Measurements from ENCODE around the gene CATSPER1. TPM values are rescaled to one million over a fixed set of nuclear protein-coding genes. Genes with fewer than 3 reads are reported as not detected.

The CATSPER1 gene
- total and polyA plus RNA-seq, 2 of the 8 experiments (the other 6 are each of a cell fraction or from before 2014, with no cell fraction given): not detected

GRCh38 chr11:65977621-65978390, 48.5 kb downstream of the CATSPER1 start:
- no peak overlapping the region for H3K4me2 ChIP-seq (ENCODE audit: insufficient read depth in 1 of 2, low read depth in 2 of 2, low read length in 2 of 2)
- H2BK5ac ChIP-seq (ENCODE audit: low read depth, low read length): no peak overlapping the region
- H3K27me3 ChIP-seq (replicated peaks in 1 of 4; ENCODE audit: control insufficient read depth in 3 of 4, extremely low read depth in 1 of 4, insufficient read depth in 3 of 4, low read length in 3 of 4): no peaks in the 10 kb centered on the region
- no peak overlapping the region for H2BK20ac ChIP-seq (ENCODE audit: low read length)
- FAIRE-seq (no peak), DNase-seq (ENCODE audit: low read depth in 1 of 2, low spot score in 2 of 2) (no peak)
- no peak overlapping the region; the same call in 1 of the 2 replicates for H4K8ac ChIP-seq (ENCODE audit: extremely low read depth, insufficient read depth, low read length)
- ChIA-PET POLR2A (ENCODE audit: partially characterized antibody) (interaction anchor here (0.9 to 2.2 kb wide), 7 partner anchors 8 to 98 kb away, joined by 3 to 11 read pairs (median 3); partner anchors contain the start of gene CCDC85B), CTCF (ENCODE audit: partially characterized antibody) (interaction anchor here (1.1 to 18.4 kb wide), 3 partner anchors 10 to 88 kb away, joined by 3 to 281 read pairs (median 8); partner anchors contain the start of genes CCDC85B and FIBP)
- H3K23me2 ChIP-seq (ENCODE audit: low read depth, low read length): no peaks in the 10 kb centered on the region
- no peak overlapping the region for H3K27ac ChIP-seq (ENCODE audit: low read depth, low read length)
- no peak overlapping the region for H2BK12ac ChIP-seq (ENCODE audit: low read depth, low read length)
- H3K36me3 ChIP-seq (ENCODE audit: control insufficient read depth in 2 of 4, insufficient read depth in 4 of 4, low read length in 3 of 4): peaks cover 6 to 25% (median 22%) of the 10 kb centered on the region in 4 experiments; a peak in 7 of 8 replicates
- WGBS, 2 experiments (ENCODE audit: extremely low coverage in 1 of 2, insufficient coverage in 1 of 2, insufficient read length in 1 of 2, insufficient replicate concordance in 2 of 2, low coverage in 1 of 2, low lambda C conversion rate in 2 of 2, missing lambda C conversion rate in 1 of 2): 92% methylated on average over 24 of the region's 29 CpGs; no CpG with 5 or more reads in 1 of the 2 experiments
- H3K4me3 ChIP-seq (ENCODE audit: extremely low read depth in 1 of 4, insufficient read depth in 2 of 4, low read depth in 3 of 4, low read length in 4 of 4): no peak overlapping the region
- H3K18ac ChIP-seq (ENCODE audit: extremely low read depth, low read length): no peak overlapping the region
- H3K56ac ChIP-seq (replicated peaks; ENCODE audit: insufficient read length, low read depth, low read length): no peak overlapping the region
- H4K20me1 ChIP-seq (replicated peaks in 1 of 2; ENCODE audit: control insufficient read depth in 1 of 2, insufficient read depth in 2 of 2, low read length in 2 of 2): peaks cover 0 to 2% of the 10 kb centered on the region in 2 experiments
- H2AFZ ChIP-seq (ENCODE audit: low read length): no peak overlapping the region
- H4K91ac ChIP-seq (replicated peaks; ENCODE audit: insufficient read length, low read length): no peak overlapping the region
- H2AK5ac ChIP-seq (ENCODE audit: low read depth, low read length): no peak overlapping the region
- H4K5ac ChIP-seq (ENCODE audit: insufficient read length, low read depth, low read length): no peak overlapping the region
- H3K23ac ChIP-seq (ENCODE audit: insufficient read length): no peak overlapping the region
- H3K14ac ChIP-seq (ENCODE audit: insufficient read length): no peak overlapping the region
- H3K79me2 ChIP-seq (ENCODE audit: control insufficient read depth in 1 of 2, insufficient read depth in 2 of 2, low read length in 2 of 2): no peaks in the 10 kb centered on the region
- no peaks in the 10 kb centered on the region for H3K4me1 ChIP-seq (replicated peaks in 1 of 4; ENCODE audit: control insufficient read depth in 3 of 4, insufficient read depth in 4 of 4, low read length in 3 of 4)
- H3K9me3 ChIP-seq (ENCODE audit: insufficient read depth in 2 of 2, low read depth in 1 of 2, low read length in 1 of 2): no peaks in the 10 kb centered on the region
- H3K9ac ChIP-seq (replicated peaks in 1 of 4; ENCODE audit: extremely low read depth in 1 of 4, low read depth in 3 of 4, low read length in 3 of 4): no peak overlapping the region
- H3K4ac ChIP-seq (replicated peaks; ENCODE audit: insufficient read length, low read depth, low read length): no peak overlapping the region
- no peaks in the 10 kb centered on the region for H3K79me1 ChIP-seq (ENCODE audit: low read depth, low read length)
- no peak overlapping the region for H2BK120ac ChIP-seq (replicated peaks; ENCODE audit: low read depth, low read length)
- no peak overlapping the region for H2BK15ac ChIP-seq (ENCODE audit: low read length)
- no peak for TF ChIP-seq GABPA (IDR thresholded peaks at IDR 0.05; ENCODE audit: borderline replicate concordance, insufficient read depth, low read length)
- no peak for TF ChIP-seq MAFK (IDR thresholded peaks at IDR 0.05; ENCODE audit: low read depth, low read length)
- TF ChIP-seq TEAD4 (IDR thresholded peaks at IDR 0.05; ENCODE audit: low read depth, low read length): no peak
- no peak for TF ChIP-seq SIN3A (conservative IDR thresholded peaks at IDR 0.05 in 1 of 2, IDR thresholded peaks at IDR 0.05 in 1 of 2; ENCODE audit: low read depth in 1 of 2, low read length in 2 of 2)
- TF ChIP-seq RFX5 (IDR thresholded peaks at IDR 0.05; ENCODE audit: borderline replicate concordance, low read depth, low read length): no peak
- TF ChIP-seq SIX5 (IDR thresholded peaks at IDR 0.05; ENCODE audit: low read depth, low read length): no peak
- TF ChIP-seq EP300 (IDR thresholded peaks at IDR 0.05; ENCODE audit: borderline replicate concordance in 1 of 2, low read depth in 2 of 2, low read length in 2 of 2): no peak
- no peak for TF ChIP-seq BACH1 (IDR thresholded peaks at IDR 0.05; ENCODE audit: low read length)
- TF ChIP-seq PHF8 (conservative IDR thresholded peaks at IDR 0.05; ENCODE audit: low read depth, low read length): no peak
- TF ChIP-seq CBX8 (IDR thresholded peaks at IDR 0.05; ENCODE audit: borderline replicate concordance, low read depth, low read length): no peak
- TF ChIP-seq RBBP5 (IDR thresholded peaks at IDR 0.05; ENCODE audit: borderline replicate concordance, low read depth, low read length): no peak
- TF ChIP-seq JUND (IDR thresholded peaks at IDR 0.05; ENCODE audit: low read length): no peak
